Right atrium auricular region (tissue), 2 donors: ENCODE results near the gene SPRTN. TPM values are rescaled to one million over a fixed set of nuclear protein-coding genes. Genes with fewer than 3 reads are reported as not detected.

ENCODE experiments used
- DNase-seq: peaks from one replicate; pipeline ENCODE4 v3.0.0-alpha.2; 2019; ENCODE audit warnings: low spot score
- H3K27ac ChIP-seq, 2 donors: fragments of 200-600 bp; sonication (generic); 1 replicate in 1 of 2; 2 replicates in 1 of 2; pipeline ENCODE4 v1.5.1; 2016 to 2019
- H3K27me3 ChIP-seq, 2 donors: fragments of 200-600 bp; sonication (generic); one replicate each; pipeline versions ENCODE4 v1.5.1 to v1.6.0; 2017 to 2019
- H3K36me3 ChIP-seq: fragments of 200-600 bp; sonication (generic); one replicate; pipeline ENCODE4 v1.5.1; 2016
- H3K4me1 ChIP-seq, 2 donors: fragments of 200-600 bp; sonication (generic); one replicate each; pipeline versions ENCODE4 v1.5.1 to v1.6.0; 2017 to 2019
- H3K4me3 ChIP-seq, 2 donors: fragments of 200-600 bp; sonication (generic); 1 replicate in 1 of 2; 2 replicates in 1 of 2; pipeline ENCODE4 v1.5.1; 2017 to 2019; ENCODE audit warnings: mild to moderate bottlenecking in 1 of 2, moderate library complexity in 1 of 2
- H3K9me3 ChIP-seq, 2 donors: fragments of 200-600 bp; sonication (generic); one replicate each; pipeline ENCODE4 v1.5.1; 2019
- total RNA-seq, 2 donors: library from RNA; depleted of rRNA; stranded (reverse); fragments of >200 nt; gene quantifications; one replicate each; pipeline ENCODE4 v1.1.0, GENCODE V29; 2016
- TF ChIP-seq, protein P1 (sequence below), 2 donors: fragments of 200-600 bp; sonication (generic); IDR thresholded peaks; one replicate each; pipeline ENCODE4 v1.5.1; 2019; ENCODE audit warnings: antibody characterized with exemption in 2 of 2

Gene SPRTN
- total RNA-seq, 2 donors from 2014 or later, result 8.9 to 9.1 TPM

DNA sequence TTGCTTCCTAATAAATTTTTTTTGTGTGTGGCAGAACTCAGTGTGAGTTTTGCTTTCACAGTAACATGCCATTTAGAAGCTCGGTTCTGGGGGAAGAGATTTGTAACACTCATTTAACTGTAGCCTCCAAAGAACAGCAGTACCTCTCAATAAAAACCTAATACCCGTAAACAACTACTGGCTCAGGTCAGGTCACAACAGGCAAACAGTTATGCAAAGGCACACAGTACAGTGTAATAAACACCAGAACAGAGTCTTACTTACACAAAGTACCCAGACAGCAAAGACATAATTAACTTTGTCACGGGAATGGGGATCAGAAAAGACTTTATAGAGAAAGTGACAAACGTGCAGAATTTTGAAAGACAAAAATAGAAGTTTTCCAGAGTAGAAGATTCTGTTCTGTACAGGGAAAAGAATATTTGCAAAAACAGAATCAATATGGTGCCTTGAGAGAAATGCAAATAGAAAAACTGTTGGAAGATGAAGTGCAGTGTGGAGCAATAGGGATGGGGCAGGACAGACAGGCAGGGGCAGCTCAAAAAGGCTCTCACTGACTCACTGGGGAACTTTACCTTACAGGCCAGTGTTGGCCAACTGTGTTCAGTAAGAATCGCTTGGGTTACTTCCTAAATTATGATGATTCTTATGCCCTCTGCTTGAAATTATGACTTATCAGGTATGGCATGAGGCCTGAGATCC lies 45.2 kb downstream of the SPRTN start:
- TF ChIP-seq, protein P1, sequence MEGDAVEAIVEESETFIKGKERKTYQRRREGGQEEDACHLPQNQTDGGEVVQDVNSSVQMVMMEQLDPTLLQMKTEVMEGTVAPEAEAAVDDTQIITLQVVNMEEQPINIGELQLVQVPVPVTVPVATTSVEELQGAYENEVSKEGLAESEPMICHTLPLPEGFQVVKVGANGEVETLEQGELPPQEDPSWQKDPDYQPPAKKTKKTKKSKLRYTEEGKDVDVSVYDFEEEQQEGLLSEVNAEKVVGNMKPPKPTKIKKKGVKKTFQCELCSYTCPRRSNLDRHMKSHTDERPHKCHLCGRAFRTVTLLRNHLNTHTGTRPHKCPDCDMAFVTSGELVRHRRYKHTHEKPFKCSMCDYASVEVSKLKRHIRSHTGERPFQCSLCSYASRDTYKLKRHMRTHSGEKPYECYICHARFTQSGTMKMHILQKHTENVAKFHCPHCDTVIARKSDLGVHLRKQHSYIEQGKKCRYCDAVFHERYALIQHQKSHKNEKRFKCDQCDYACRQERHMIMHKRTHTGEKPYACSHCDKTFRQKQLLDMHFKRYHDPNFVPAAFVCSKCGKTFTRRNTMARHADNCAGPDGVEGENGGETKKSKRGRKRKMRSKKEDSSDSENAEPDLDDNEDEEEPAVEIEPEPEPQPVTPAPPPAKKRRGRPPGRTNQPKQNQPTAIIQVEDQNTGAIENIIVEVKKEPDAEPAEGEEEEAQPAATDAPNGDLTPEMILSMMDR (IDR thresholded peaks at IDR 0.05), result no peak
- no peaks in the 10 kb centered on the region for H3K27me3 ChIP-seq
- no peak overlapping the region for H3K4me3 ChIP-seq
- H3K9me3 ChIP-seq, result no peaks in the 10 kb centered on the region
- DNase-seq, result no peak
- peaks cover 0 to 60% of the 10 kb centered on the region in 2 donors for H3K4me1 ChIP-seq
- H3K36me3 ChIP-seq, result no peaks in the 10 kb centered on the region
- H3K27ac ChIP-seq, result no peak overlapping the region

DNA sequence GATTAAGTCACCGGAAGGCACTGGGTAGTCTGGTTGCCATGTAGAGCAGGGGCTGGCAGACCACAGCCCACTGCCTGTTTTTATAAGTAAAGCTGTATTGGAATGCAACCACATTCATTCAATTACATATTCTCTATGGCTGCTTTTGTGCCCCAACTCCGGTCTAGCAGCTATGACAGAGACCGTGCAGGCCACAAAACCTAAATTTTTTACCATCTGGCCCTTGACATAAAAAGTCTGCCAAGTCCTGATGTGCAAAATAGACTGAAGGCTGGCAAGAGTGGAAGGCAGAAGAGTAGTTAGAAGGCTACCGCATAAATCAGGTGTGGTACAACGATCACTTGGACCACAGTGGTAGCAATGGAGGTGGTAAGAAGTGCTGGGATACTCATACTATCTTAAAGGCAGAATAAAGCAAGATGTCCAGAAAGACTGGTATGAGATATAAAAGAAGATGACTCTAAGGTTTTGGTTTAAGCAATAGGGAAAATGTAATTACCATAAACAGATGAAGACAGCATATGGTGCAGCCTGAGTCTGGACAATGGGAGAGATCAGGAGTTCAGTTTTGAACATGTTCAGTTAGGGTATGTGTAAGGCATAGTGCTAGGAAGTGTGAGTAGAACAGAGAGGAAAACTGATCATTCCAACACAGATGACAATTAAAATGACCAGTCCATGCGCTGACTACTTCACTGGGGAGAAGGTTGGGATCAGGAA lies 46.8 kb downstream of the SPRTN start:
- TF ChIP-seq, protein P1 (IDR thresholded peaks at IDR 0.05), result no peak
- Histone ChIP-seq H3K4me1 (peaks cover 0 to 51% of the 10 kb centered on the region in 2 donors), H3K4me3 (no peak overlapping the region), H3K27me3 (no peaks in the 10 kb centered on the region), H3K9me3 (no peaks in the 10 kb centered on the region), H3K36me3 (no peaks in the 10 kb centered on the region), H3K27ac (no peak overlapping the region)
- DNase-seq, result no peak

DNA sequence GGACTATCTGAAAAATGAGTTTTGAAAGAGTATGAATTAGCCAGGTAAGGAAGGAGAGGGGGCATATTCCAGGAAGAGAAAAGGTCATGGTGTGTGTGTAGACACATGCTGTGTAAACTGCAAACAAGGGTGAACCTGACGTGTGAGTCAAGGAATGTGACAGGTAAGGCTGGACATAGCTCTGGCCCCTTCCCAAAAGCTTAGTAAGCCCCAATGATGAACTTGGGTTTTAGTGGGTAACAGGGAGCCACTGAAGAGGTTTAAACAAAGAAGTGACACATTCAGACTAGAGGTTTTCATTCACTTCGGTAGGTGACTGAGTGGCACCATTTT lies 47.3 kb downstream of the SPRTN start:
- no peak for DNase-seq
- H3K4me3 ChIP-seq, result no peak overlapping the region
- no peaks in the 10 kb centered on the region for H3K9me3 ChIP-seq
- no peaks in the 10 kb centered on the region for H3K27me3 ChIP-seq
- H3K36me3 ChIP-seq, result no peaks in the 10 kb centered on the region
- TF ChIP-seq, protein P1 (IDR thresholded peaks at IDR 0.05), result no peak
- no peak overlapping the region for H3K27ac ChIP-seq
- H3K4me1 ChIP-seq, result peaks cover 0 to 51% of the 10 kb centered on the region in 2 donors

DNA sequence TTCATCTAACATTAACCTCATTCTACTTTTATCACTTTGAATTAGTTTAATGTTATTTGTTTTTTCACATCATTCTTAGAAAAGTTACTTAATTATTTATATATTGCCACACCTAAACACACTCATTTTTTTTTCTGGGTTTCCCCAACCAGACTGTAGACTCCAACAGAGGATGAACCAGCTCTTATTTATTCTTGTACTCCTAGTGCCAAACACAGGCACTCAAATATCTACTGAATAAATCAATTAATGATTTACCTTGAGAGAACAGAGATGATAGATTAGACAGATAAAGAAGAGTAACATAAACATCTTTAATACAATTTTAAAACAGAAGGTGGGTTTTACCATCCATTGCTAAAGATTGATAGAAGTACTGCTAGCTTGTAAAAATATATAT lies 48.4 kb downstream of the SPRTN start:
- DNase-seq, result no peak
- Histone ChIP-seq H3K27ac (no peak overlapping the region), H3K36me3 (no peaks in the 10 kb centered on the region), H3K4me3 (no peak overlapping the region), H3K4me1 (peaks cover 0 to 48% of the 10 kb centered on the region in 2 donors), H3K9me3 (no peaks in the 10 kb centered on the region), H3K27me3 (no peaks in the 10 kb centered on the region)
- TF ChIP-seq, protein P1 (IDR thresholded peaks at IDR 0.05), result no peak

DNA sequence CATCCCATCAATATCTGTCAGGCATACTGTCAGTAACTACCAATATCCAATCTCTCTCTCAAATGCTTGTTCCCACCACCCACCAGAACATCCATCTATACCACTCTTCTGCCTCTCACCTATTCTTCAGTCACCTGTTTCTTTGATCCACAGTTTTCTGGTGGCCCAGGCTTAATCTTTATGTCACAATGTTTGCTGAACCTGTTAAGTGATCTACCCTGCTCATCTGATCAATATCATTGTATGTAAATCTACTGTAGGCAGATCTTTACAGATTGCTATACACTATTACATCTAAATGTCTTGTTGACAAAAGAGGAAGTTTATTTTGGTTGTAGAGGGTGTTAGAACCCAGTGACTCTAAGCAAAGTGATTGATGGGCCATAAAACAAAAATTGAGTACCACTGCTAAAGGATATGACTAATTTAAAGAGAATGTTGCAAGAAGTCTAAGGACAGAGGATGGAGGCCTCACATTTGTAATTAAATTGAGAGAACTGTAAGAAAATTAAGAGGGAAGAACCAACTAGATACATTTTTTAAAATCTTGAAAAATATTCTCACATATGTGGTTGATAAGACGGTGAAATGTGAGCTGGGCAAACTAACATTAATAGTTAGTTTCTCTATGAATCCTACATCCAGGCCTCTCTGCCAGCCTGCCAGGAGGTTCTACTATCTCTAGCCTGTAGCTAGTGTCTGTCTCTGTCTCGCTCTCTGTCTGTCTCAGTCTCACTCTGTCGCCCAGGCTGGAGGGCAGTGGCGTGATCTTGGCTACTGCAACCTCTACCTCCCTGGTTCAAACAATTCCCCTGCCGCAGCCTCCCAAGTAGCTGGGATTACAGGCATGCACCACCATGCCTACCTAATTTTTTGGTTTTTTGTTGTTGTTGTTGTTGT lies 49.9 kb downstream of the SPRTN start:
- H3K4me1 ChIP-seq, result peaks cover 0 to 40% of the 10 kb centered on the region in 2 donors

More for the DNA sequence above, 49.9 kb downstream of the SPRTN start:
- H3K36me3 ChIP-seq, result no peaks in the 10 kb centered on the region
- H3K27ac ChIP-seq, result no peak overlapping the region
- no peak for DNase-seq
- no peaks in the 10 kb centered on the region for H3K9me3 ChIP-seq
- no peak overlapping the region for H3K4me3 ChIP-seq
- TF ChIP-seq, protein P1 (IDR thresholded peaks at IDR 0.05), result no peak
- no peaks in the 10 kb centered on the region for H3K27me3 ChIP-seq
